Measurements from ENCODE around the gene PLBD2. TPM values are rescaled to one million over a fixed set of nuclear protein-coding genes. Genes with fewer than 3 reads are reported as not detected.
A peak's percentile ranks its signal among the peaks of the same experiment; 100 is the strongest.

PLBD2 gene
- total RNA-seq, 2 donors from 2014 or later: 38.2 to 43.0 TPM

- Histone ChIP-seq H3K27me3 (no peaks in the 10 kb centered on the region), H3K4me1 (peaks cover 0 to 4% of the 10 kb centered on the region in 2 donors), H3K4me3 (peak within 1 kb of the TSS in 1 of 2 donors; percentile 12), H3K36me3 (no peaks in the 10 kb centered on the region), H3K27ac (no peak within 1 kb of the TSS), H3K9me3 (no peaks in the 10 kb centered on the region)
- TF ChIP-seq CTCF (IDR thresholded peaks at IDR 0.05): no peak
- no peak for DNase-seq (ENCODE audit: low spot score)
Observed at GRCh38 chr12:113403435-113404415, 45.3 kb downstream of the PLBD2 start, which contains the start of gene SDS. SDS (minus strand) TSS chr12:113403887; CDS start chr12:113399708, 4,179 bp downstream.

GRCh38 chr12:113405694-113406093 is 47.3 kb downstream of the PLBD2 start:
- H3K4me1 ChIP-seq: peaks cover 0 to 4% of the 10 kb centered on the region in 2 donors
- no peak for TF ChIP-seq CTCF (IDR thresholded peaks at IDR 0.05)
- no peaks in the 10 kb centered on the region for H3K9me3 ChIP-seq
- H3K27ac ChIP-seq: no peak overlapping the region
- no peak for DNase-seq (ENCODE audit: low spot score)
- no peak overlapping the region for H3K4me3 ChIP-seq
- H3K36me3 ChIP-seq: no peaks in the 10 kb centered on the region
- no peaks in the 10 kb centered on the region for H3K27me3 ChIP-seq

GRCh38 chr12:113407931-113408600 is 49.7 kb downstream of the PLBD2 start:
- no peak for TF ChIP-seq CTCF (IDR thresholded peaks at IDR 0.05)
- Histone ChIP-seq H3K27ac (no peak overlapping the region), H3K4me1 (peaks cover 0 to 4% of the 10 kb centered on the region in 2 donors), H3K36me3 (no peaks in the 10 kb centered on the region), H3K27me3 (no peaks in the 10 kb centered on the region), H3K9me3 (no peaks in the 10 kb centered on the region), H3K4me3 (no peak overlapping the region)
- no peak for DNase-seq (ENCODE audit: low spot score)

- no peaks in the 10 kb centered on the region for H3K27me3 ChIP-seq
- no peak for TF ChIP-seq CTCF (IDR thresholded peaks at IDR 0.05)
- no peak overlapping the region for H3K4me3 ChIP-seq
- H3K4me1 ChIP-seq: no peaks in the 10 kb centered on the region
- DNase-seq (ENCODE audit: low spot score): no peak
- no peaks in the 10 kb centered on the region for H3K9me3 ChIP-seq
- H3K36me3 ChIP-seq: no peaks in the 10 kb centered on the region
- no peak overlapping the region for H3K27ac ChIP-seq
Observed at GRCh38 chr12:113408756-113409298, 50.4 kb downstream of the PLBD2 start.

- no peak for DNase-seq (ENCODE audit: low spot score)
- Histone ChIP-seq H3K36me3 (no peaks in the 10 kb centered on the region), H3K4me1 (no peaks in the 10 kb centered on the region), H3K4me3 (no peak overlapping the region), H3K9me3 (no peaks in the 10 kb centered on the region), H3K27me3 (no peaks in the 10 kb centered on the region), H3K27ac (no peak overlapping the region)
- TF ChIP-seq CTCF (IDR thresholded peaks at IDR 0.05): no peak
Observed at GRCh38 chr12:113409462-113410124, 51.2 kb downstream of the PLBD2 start.

Measured in right atrium auricular region (tissue), 2 donors.